Nasal cavity respiratory epithelium epithelial cell of viscerocranial mucosa (primary cell): ENCODE data around the gene EFCAB12. TPM values are rescaled to one million over a fixed set of nuclear protein-coding genes. Genes with fewer than 3 reads are reported as not detected.

Experiments
- total RNA-seq: library from RNA; depleted of rRNA; stranded (reverse); fragments of >200 nt; gene quantifications from 2 replicates; pipeline ENCODE4 v1.2.3, GENCODE V29; 2014

The EFCAB12 gene
- under 0.01 TPM in 2 replicates for total RNA-seq

DNA sequence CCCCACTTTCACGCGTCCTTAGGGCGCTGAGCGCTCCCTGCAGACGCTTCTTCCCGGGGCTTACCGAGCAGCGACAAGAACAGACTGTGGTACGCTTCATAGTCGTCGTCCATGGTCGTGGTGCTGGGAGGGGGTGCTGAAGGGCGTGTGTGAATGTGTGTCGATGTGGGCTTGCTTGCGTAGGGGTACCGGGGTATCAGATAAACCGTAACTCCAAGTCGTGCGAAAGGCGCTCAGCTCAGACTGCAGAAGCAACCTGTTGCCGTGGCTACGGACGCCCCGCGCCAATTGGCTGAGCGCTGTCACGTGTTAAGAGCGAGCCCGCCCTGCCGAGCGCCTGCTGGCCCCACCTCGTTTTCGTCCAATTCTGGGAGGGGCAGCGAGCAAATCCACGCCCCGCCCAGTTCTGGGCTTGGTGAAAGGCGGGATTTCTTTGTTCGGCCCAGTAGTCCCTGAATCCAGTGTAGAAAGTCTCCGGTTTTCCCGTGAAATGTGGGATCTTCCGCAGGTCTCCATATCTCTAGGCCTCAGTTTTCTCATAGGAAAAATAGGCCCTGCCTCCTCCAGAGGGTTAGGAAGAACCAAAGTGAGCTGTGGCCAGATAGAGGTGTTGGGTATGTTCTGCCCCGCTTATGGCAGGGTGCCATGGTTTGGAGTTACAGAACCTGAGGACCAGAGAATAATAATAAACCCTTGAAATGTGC, at the start of gene EFCAB12:
Gene EFCAB12, minus strand, starts transcription at position 261 of the 704 bp plus-strand sequence. Its CDS starts 148 bp downstream, at position 113.

DNA sequence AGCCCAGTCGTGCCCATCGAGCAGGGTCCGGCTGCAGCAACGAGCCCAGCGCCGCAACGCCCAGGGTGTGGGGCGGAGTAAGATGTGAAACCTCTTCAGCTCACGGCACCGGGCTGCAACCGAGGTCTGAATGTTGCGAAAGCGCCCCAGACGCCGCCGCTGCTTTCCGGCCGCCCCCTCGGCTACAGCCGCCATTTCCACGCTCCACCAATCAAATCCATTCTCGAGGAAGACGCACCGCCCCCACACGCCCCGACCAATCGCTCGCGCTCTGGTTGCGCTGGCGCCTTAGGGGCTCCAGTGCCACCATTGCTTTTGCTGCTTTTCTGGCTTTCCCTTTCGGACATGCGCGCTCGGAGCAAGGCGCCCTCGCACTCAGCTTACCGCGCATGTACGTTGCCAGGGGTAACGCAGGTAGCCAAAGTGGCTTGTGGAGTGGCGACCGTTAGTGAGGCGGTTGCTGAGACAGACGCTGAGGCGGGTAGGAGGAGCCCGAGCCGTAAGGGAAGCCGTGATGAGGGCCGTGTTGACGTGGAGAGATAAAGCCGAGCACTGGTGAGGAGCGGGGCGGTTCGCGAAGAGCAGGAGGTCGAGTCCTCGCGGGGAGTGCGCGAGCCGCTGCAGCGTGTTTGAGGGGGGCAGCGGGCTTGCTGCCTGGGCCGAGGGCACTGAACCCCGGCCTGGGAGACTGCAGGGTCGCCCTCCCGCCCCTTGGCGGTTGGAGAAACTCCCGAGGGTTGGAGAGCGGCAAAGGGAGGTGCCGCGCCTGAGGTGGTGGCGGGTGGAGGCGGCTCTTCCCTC, 11.6 kb upstream of the EFCAB12 start, which contains the start of the genes IFT122 and MBD4:
Gene IFT122, plus strand, starts transcription at position 408 of the 801 bp plus-strand sequence. Its CDS starts 107 bp downstream, at position 515.
Gene MBD4, minus strand, starts transcription at position 132 of the 801 bp plus-strand sequence. Its CDS starts 115 bp downstream, at position 17.

Other genes starting within 250 kb of the EFCAB12 start
- gene CNBP, start 244.7 kb downstream of the EFCAB12 start, total RNA-seq: 379 and 442 TPM in 2 replicates
- 224 and 230 TPM in 2 replicates for gene COPG1, start 179.0 kb downstream of the EFCAB12 start, total RNA-seq
- gene HMCES, start 149.8 kb downstream of the EFCAB12 start, total RNA-seq: 30.8 and 35.9 TPM in 2 replicates
- gene MBD4, start 11.3 kb upstream of the EFCAB12 start, total RNA-seq: 23.2 and 34.7 TPM in 2 replicates
- 4.8 and 10.5 TPM in 2 replicates for gene IFT122, start 11.6 kb upstream of the EFCAB12 start, total RNA-seq
- not detected in 2 replicates for gene RHO, start 100.0 kb upstream of the EFCAB12 start, total RNA-seq
- not detected in 2 replicates for gene H1-8, start 114.5 kb upstream of the EFCAB12 start, total RNA-seq
- 1.0 and 8.5 TPM in 2 replicates for gene PLXND1, start 178.0 kb upstream of the EFCAB12 start, total RNA-seq